HepG2 (cell line): Measurements from ENCODE around the gene PFN1. TPM values are rescaled to one million over a fixed set of nuclear protein-coding genes. Genes with fewer than 3 reads are reported as not detected.
A peak's percentile ranks its signal among the peaks of the same experiment; 100 is the strongest.

Experiments
- ATAC-seq: fragments of 200-7000 bp; cut with Tn5 transposase; 3 replicates; pipeline ENCODE4 v1.9.1; 2020; ENCODE audit warnings: mild to moderate bottlenecking, moderate library complexity
- BruUV-seq: library from RNA; stranded (reverse); fragments of 400-500 nt; replicated peaks from 2 replicates; lab custom pipeline; 2021; lab: Mats Ljungman, UMichigan
- CTCF ChIA-PET: fragments of 300-600 bp; formaldehyde crosslinking; extraction: SDS; loops from one replicate; lab custom pipeline; 2021; ENCODE audit warnings: low total read pairs, inconsistent platforms, low intra/inter-chr PET ratio; lab: Yijun Ruan, JAX
- POLR2A ChIA-PET: fragments of 350-600 bp; sonication (Branson Sonifier 250); formaldehyde crosslinking; loops from one replicate; lab custom pipeline; 2020; ENCODE audit warnings: antibody characterized with exemption, inconsistent platforms; lab: Yijun Ruan, JAX
- DNase-seq: peaks from one replicate; pipeline ENCODE4 v3.0.0-alpha.2; 2015; ENCODE audit warnings: low spot score
- FAIRE-seq: peaks from 3 replicates; lab custom pipeline; 2011; peaks lifted over from hg19 to GRCh38; lab: Jason Lieb, UNC
- H2AFZ ChIP-seq: one replicate; pipeline ENCODE4 v1.6.1; 2011; ENCODE audit warnings: low read length, inconsistent platforms
- H3K27ac ChIP-seq: fragments of 300-600 bp; 3 replicates; pipeline ENCODE4 v1.8.0; 2011; ENCODE audit warnings: mixed run types, mild to moderate bottlenecking, mixed read lengths, low read length, inconsistent platforms; ENCODE audit not compliant: insufficient read depth; ENCODE audit errors: extremely low read length
- H3K27me3 ChIP-seq, 2 experiments: fragments of 200-600 bp in 1 of 2; 2 replicates in 1 of 2; 3 replicates in 1 of 2; pipeline versions ENCODE4 v1.6.0 to v1.8.0; 2011; ENCODE audit warnings: low read length in 2 of 2, mild to moderate bottlenecking in 2 of 2, moderate library complexity in 2 of 2, inconsistent platforms in 1 of 2; ENCODE audit not compliant: insufficient read depth in 2 of 2, control insufficient read depth in 1 of 2
- H3K36me3 ChIP-seq, 2 experiments: fragments of 200-600 bp in 1 of 2; replicated peaks in 1 of 2; 2 replicates in 1 of 2; 3 replicates in 1 of 2; pipeline versions ENCODE4 v1.5.1 to v1.8.0; 2011; ENCODE audit warnings: low read length in 2 of 2, inconsistent platforms in 1 of 2; ENCODE audit not compliant: insufficient read depth in 2 of 2, control insufficient read depth in 1 of 2
- H3K4me1 ChIP-seq: 2 replicates; pipeline ENCODE4 v1.5.1; 2012; ENCODE audit warnings: low read length, inconsistent platforms; ENCODE audit not compliant: insufficient read depth
- H3K4me2 ChIP-seq: 2 replicates; pipeline ENCODE4 v1.6.0; 2011; ENCODE audit warnings: low read depth, low read length, inconsistent platforms
- H3K4me3 ChIP-seq, 3 experiments: fragments of 200-600 bp in 1 of 3; sonication (generic), shearing (Covaris generic) in 1 of 3; replicated peaks in 1 of 3; 2 replicates each; pipeline ENCODE4 v1.5.1; 2011 to 2016; ENCODE audit warnings: low read length in 3 of 3, inconsistent platforms in 2 of 3, low read depth in 2 of 3, mild to moderate bottlenecking in 2 of 3, control low read depth in 1 of 3, mixed read lengths in 1 of 3; ENCODE audit not compliant: insufficient read depth in 1 of 3
- H3K79me2 ChIP-seq: one replicate; pipeline ENCODE4 v1.6.1; 2011; ENCODE audit warnings: low read length, inconsistent platforms; ENCODE audit not compliant: insufficient read depth
- H3K9ac ChIP-seq: 2 replicates; pipeline ENCODE4 v1.6.0; 2011; ENCODE audit warnings: mild to moderate bottlenecking, low read depth, low read length, inconsistent platforms; ENCODE audit not compliant: insufficient read depth
- H3K9me3 ChIP-seq: 2 replicates; pipeline ENCODE4 v1.5.1; 2012; ENCODE audit warnings: mild to moderate bottlenecking, low read length
- H4K20me1 ChIP-seq: 2 replicates; pipeline ENCODE4 v1.6.0; 2011; ENCODE audit warnings: inconsistent platforms, mild to moderate bottlenecking, low read length, moderate library complexity; ENCODE audit not compliant: insufficient read depth
- ELF4 ChIP-seq: sonication (generic); formaldehyde crosslinking; IDR thresholded peaks from 2 replicates; pipeline ENCODE4 v1.5.0; 2020; ENCODE audit warnings: missing genetic modification reagents, mild to moderate bottlenecking, moderate library complexity, borderline replicate concordance
- MAFG ChIP-seq: sonication (generic); formaldehyde crosslinking; IDR thresholded peaks from 2 replicates; pipeline ENCODE4 v1.5.1; 2020; ENCODE audit warnings: mild to moderate bottlenecking, missing genetic modification reagents
- MATR3 ChIP-seq: sonication (generic); formaldehyde crosslinking; IDR thresholded peaks from 2 replicates; pipeline ENCODE4 v1.4.0; 2020; ENCODE audit warnings: missing genetic modification reagents
- PLSCR1 ChIP-seq: sonication (generic); formaldehyde crosslinking; IDR thresholded peaks from 2 replicates; pipeline ENCODE4 v1.5.0; 2020; ENCODE audit warnings: missing genetic modification reagents, mild to moderate bottlenecking, borderline replicate concordance
- RAD21 ChIP-seq: fragments of 450-650 bp; formaldehyde crosslinking; IDR thresholded peaks from 2 replicates; pipeline ENCODE4 v1.5.0; 2020; ENCODE audit warnings: mild to moderate bottlenecking
- SSRP1 ChIP-seq: IDR thresholded peaks from 2 replicates; pipeline ENCODE4 v1.6.1; 2016; ENCODE audit warnings: control low read depth
- TBP ChIP-seq: sonication (generic); formaldehyde crosslinking; IDR thresholded peaks from 2 replicates; pipeline ENCODE4 v1.5.0; 2020; ENCODE audit warnings: missing genetic modification reagents
- TCF7 ChIP-seq: sonication (generic); IDR thresholded peaks from 2 replicates; pipeline ENCODE4 v1.6.1; 2016; ENCODE audit warnings: antibody characterized with exemption, low read depth
- TFDP1 ChIP-seq: IDR thresholded peaks from 2 replicates; pipeline ENCODE4 v1.6.1; 2016; ENCODE audit warnings: missing compliant biosample characterization, missing genetic modification reagents, borderline replicate concordance
- ZNF503 ChIP-seq: sonication (generic); formaldehyde crosslinking; IDR thresholded peaks from 2 replicates; pipeline ENCODE4 v1.4.0; 2020; ENCODE audit warnings: missing genetic modification reagents
- WGBS: methylation state at CpG from one replicate; pipeline ENCODE4 v1.1.6; 2017; ENCODE audit warnings: low lambda C conversion rate; 5-methylcytosine and 5-hydroxymethylcytosine counted together
- in situ Hi-C: cut with HindIII; loops from 2 replicates; pipeline ENCODE4 v1.10.0; 2017; ENCODE audit warnings: low pct_unique_long_range_greater_than_20kb; ENCODE audit not compliant: extremely low pct_ligation_motif_present
- intact Hi-C: fragments of 100-400 bp; cut with micrococcal nuclease; formaldehyde crosslinking; loops from one replicate; pipeline ENCODE4 v1.10.0; 2022; ENCODE audit not compliant: unreplicated experiment
- polyA plus RNA-seq, 8 experiments: library from polyadenylated mRNA; depleted of rRNA in 3 of 8; stranded (reverse) in 7 of 8; unstranded in 1 of 8; fragments of >200 nt; fragmentation: Illumina TruSeq in 4 of 8; extraction: Trizol in 4 of 8; gene quantifications; 2 replicates each; pipeline versions ENCODE4 v1.2.1 to v1.2.3, GENCODE V29; 2011 to 2016; ENCODE audit warnings: low read depth in 4 of 8, missing spikeins in 1 of 8, mixed read lengths in 1 of 8; ENCODE audit not compliant: insufficient read depth in 1 of 8
- total RNA-seq, 5 experiments: library from RNA; depleted of rRNA; stranded (reverse); fragments of >200 nt; fragmentation: Illumina TruSeq; extraction: Trizol; gene quantifications; 2 replicates each; pipeline ENCODE4 v1.2.3, GENCODE V29; 2016; ENCODE audit warnings: low read depth in 1 of 5
- TF ChIP-seq, protein P1 (sequence below): sonication (generic); formaldehyde crosslinking; IDR thresholded peaks from 2 replicates; pipeline ENCODE4 v1.5.0; 2020; ENCODE audit warnings: missing genetic modification reagents
- TF ChIP-seq, protein P2 (sequence below): IDR thresholded peaks from 2 replicates; pipeline ENCODE4 v1.6.1; 2018; ENCODE audit warnings: missing genetic modification reagents

The PFN1 gene
- total and polyA plus RNA-seq, 2 of the 13 experiments (the other 11 are each of a cell fraction or from before 2014, with no cell fraction given): 494 to 613 TPM

- no peaks in the 10 kb centered on the region; a peak in 1 of 5 replicates for H3K27me3 ChIP-seq
- H3K4me2 ChIP-seq: peak overlapping the region; percentile 84
- in situ Hi-C loops (no loop called here), intact Hi-C loops (no loop called here)
- H3K4me3 ChIP-seq: peak overlapping the region; percentile 70 to 100 (median 93)
- BruUV-seq: no TSS peak
- peaks cover 49% of the 10 kb centered on the region for H3K79me2 ChIP-seq
- H3K9ac ChIP-seq: peak overlapping the region; percentile 84
- peaks cover 33% of the 10 kb centered on the region for H4K20me1 ChIP-seq
- ATAC-seq: peak; percentile 62
- no peak overlapping the region for H2AFZ ChIP-seq
- peaks cover 10 to 28% of the 10 kb centered on the region in 2 experiments for H3K36me3 ChIP-seq
- peaks cover 59% of the 10 kb centered on the region for H3K4me1 ChIP-seq
- WGBS: 1% methylated on average over 22 of the region's 40 CpGs
- H3K9me3 ChIP-seq: no peaks in the 10 kb centered on the region
- POLR2A ChIA-PET: interaction anchor here (0.6 to 10.0 kb wide), 7 partner anchors 9 to 153 kb away, joined by 3 to 273 read pairs (median 9); partner anchors contain the start of genes INCA1, KIF1C, PSMB6 and RNF167
- peak overlapping the region; percentile 99 for H3K27ac ChIP-seq
- peak; percentile 82 for DNase-seq
- CTCF ChIA-PET: no interaction called here
- no peak for FAIRE-seq
- TF ChIP-seq PLSCR1: 0 out of 2 replicates have a peak, but pooled peaks have one; percentile 62
- TF ChIP-seq, protein P1, sequence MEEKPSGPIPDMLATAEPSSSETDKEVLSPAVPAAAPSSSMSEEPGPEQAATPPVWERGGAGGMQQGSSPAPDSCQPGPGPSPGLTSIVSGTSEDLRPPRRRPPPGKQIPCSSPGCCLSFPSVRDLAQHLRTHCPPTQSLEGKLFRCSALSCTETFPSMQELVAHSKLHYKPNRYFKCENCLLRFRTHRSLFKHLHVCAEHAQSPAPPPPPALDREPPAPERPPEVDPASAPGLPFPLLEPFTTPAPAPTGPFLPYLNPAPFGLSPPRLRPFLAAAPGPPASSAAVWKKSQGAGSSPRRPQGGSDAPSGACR (CRISPR knock-in tag): no peak
- no peak for TF ChIP-seq TBP (CRISPR knock-in tag)
- TF ChIP-seq, protein P2, sequence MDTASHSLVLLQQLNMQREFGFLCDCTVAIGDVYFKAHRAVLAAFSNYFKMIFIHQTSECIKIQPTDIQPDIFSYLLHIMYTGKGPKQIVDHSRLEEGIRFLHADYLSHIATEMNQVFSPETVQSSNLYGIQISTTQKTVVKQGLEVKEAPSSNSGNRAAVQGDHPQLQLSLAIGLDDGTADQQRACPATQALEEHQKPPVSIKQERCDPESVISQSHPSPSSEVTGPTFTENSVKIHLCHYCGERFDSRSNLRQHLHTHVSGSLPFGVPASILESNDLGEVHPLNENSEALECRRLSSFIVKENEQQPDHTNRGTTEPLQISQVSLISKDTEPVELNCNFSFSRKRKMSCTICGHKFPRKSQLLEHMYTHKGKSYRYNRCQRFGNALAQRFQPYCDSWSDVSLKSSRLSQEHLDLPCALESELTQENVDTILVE (CRISPR knock-in tag): peak; percentile 8; the same call in 1 of the 2 replicates
- TF ChIP-seq TFDP1 (CRISPR knock-in tag): peak; percentile 37; the same call in 1 of the 2 replicates
- TF ChIP-seq ZNF503 (CRISPR knock-in tag): peak; percentile 8; the same call in 1 of the 2 replicates
- no peak for TF ChIP-seq ELF4 (CRISPR knock-in tag)
- TF ChIP-seq MATR3 (CRISPR knock-in tag): no peak
- 0 out of 2 replicates have a peak, but pooled peaks have one; percentile 9 for TF ChIP-seq TCF7
- TF ChIP-seq SSRP1 (CRISPR knock-in tag): 0 out of 2 replicates have a peak, but pooled peaks have one; percentile 32
- peak; percentile 30 for TF ChIP-seq RAD21 (CRISPR knock-in tag)
- no peak for TF ChIP-seq MAFG (CRISPR knock-in tag)
Measured at GRCh38 chr17:4948931-4949320, 596 bp upstream of the PFN1 start.
